Muscle of leg (tissue), 11 donors: ENCODE measurements around the gene MARCO. TPM values are rescaled to one million over a fixed set of nuclear protein-coding genes. Genes with fewer than 3 reads are reported as not detected.
"Not testable (repeated sequence)": the region's sequence is repeated elsewhere in the genome, so short reads cannot be mapped to it uniquely, and the experiment has no call there.

Experiments used
- DNase-seq: peaks from one replicate; pipeline ENCODE4 v3.0.0; 2013
- H3K27ac ChIP-seq: one replicate; pipeline ENCODE4 v1.5.1; 2013; ENCODE audit warnings: mild to moderate bottlenecking, low read length, control low read depth
- H3K27me3 ChIP-seq: one replicate; pipeline ENCODE4 v1.6.1; 2013; ENCODE audit warnings: low read length; ENCODE audit not compliant: control insufficient read depth, insufficient read depth
- H3K36me3 ChIP-seq: one replicate; pipeline ENCODE4 v1.6.1; 2013; ENCODE audit warnings: low read length; ENCODE audit not compliant: control insufficient read depth, insufficient read depth
- H3K4me1 ChIP-seq: one replicate; pipeline ENCODE4 v1.6.1; 2013; ENCODE audit warnings: low read length; ENCODE audit not compliant: control insufficient read depth, insufficient read depth
- H3K4me3 ChIP-seq: one replicate; pipeline ENCODE4 v1.5.1; 2013; ENCODE audit warnings: low read length, control low read depth
- H3K9me3 ChIP-seq: replicated peaks from 2 replicates; pipeline ENCODE4 v1.6.1; 2013; ENCODE audit warnings: low read depth, low read length; ENCODE audit not compliant: control insufficient read depth
- WGBS: methylation state at CpG from one replicate; pipeline ENCODE4 v1.1.5; 2013; ENCODE audit warnings: missing lambda C conversion rate; ENCODE audit not compliant: insufficient coverage; 5-methylcytosine and 5-hydroxymethylcytosine counted together
- polyA plus RNA-seq, 8 donors: library from polyadenylated mRNA; unstranded; fragments of 120-200 nt; gene quantifications; one replicate each; pipeline versions ENCODE4 v1.2.1 to v1.2.3, GENCODE V29; 2013; ENCODE audit warnings: inconsistent platforms in 1 of 8, low replicate concordance in 1 of 8; ENCODE audit not compliant: insufficient read length in 8 of 8, insufficient read depth in 1 of 8
- total RNA-seq: library from RNA; stranded (reverse); fragments of 120-200 nt; gene quantifications from one replicate; pipeline ENCODE4 v1.2.4, GENCODE V29; 2013

MARCO gene
- total and polyA plus RNA-seq, 9 donors, result 0.98 to 2.0 (median 1.2) TPM

DNA sequence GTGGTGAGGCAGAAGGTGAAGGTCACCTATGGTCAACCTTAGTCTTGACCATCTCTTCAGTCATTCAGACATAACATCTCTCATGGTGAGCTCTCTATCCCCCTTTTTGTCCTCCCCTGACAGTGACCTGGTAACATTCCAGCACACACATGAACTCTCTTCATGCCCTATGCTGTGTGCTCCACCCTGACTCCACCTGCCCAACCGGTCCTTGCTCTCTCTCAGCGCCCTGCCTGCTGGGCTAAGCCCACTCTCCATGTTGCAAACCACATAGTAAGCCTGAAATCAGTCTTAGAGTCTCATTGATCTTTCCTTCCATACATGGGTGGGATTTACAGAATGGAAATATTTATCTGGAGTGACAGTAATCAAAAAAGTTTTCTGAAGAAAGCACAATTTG lies 52.8 kb downstream of the MARCO start:
- no peaks in the 10 kb centered on the region for H3K27me3 ChIP-seq
- DNase-seq, result no peak
- no peaks in the 10 kb centered on the region for H3K4me1 ChIP-seq
- no peaks in the 10 kb centered on the region for H3K9me3 ChIP-seq
- H3K36me3 ChIP-seq, result no peaks in the 10 kb centered on the region
- H3K4me3 ChIP-seq, result no peak overlapping the region
- no CpG with 5 or more reads among the region's 2 CpGs for WGBS
- H3K27ac ChIP-seq, result no peak overlapping the region

- H3K27ac ChIP-seq, H3K36me3 ChIP-seq, DNase-seq, H3K4me3 ChIP-seq, H3K27me3 ChIP-seq, H3K9me3 ChIP-seq, H3K4me1 ChIP-seq: not testable (repeated sequence)
- WGBS, result 100% methylated on average over 2 of the region's 4 CpGs
These were observed 61.9 kb downstream of the MARCO start for GRCh38 chr2:119003856-119004255.

DNA sequence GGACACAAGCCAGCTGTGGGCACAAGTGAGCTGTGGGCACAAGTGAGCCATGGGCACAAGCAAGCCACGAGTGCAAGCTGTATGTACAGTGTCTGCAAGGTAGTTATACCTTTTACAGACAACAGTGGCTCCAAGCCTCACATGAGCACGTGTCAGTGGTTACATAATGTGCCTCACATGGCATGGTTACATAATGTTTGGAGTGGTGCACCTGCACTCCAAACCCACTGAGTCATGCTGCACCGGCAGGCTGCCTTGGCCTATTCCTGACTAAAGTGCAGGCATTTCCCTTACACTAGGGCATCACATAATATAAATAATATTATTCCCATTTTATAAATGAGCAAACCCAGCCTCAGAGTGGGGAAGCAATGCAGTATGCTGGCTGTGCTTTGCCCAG lies 62.6 kb downstream of the MARCO start:
- Histone ChIP-seq H3K27me3 (peaks cover 3% of the 10 kb centered on the region), H3K9me3 (peaks cover 3% of the 10 kb centered on the region), H3K27ac (no peak overlapping the region), H3K4me3 (no peak overlapping the region), H3K4me1 (no peaks in the 10 kb centered on the region), H3K36me3 (no peaks in the 10 kb centered on the region)
- DNase-seq, result no peak
- WGBS, result 61% methylated on average over 2 of the region's 3 CpGs

- Histone ChIP-seq H3K4me3 (no peak overlapping the region), H3K27ac (no peak overlapping the region), H3K27me3 (peaks cover 4% of the 10 kb centered on the region), H3K4me1 (peaks cover 2% of the 10 kb centered on the region), H3K9me3 (peaks cover 3% of the 10 kb centered on the region), H3K36me3 (no peaks in the 10 kb centered on the region)
- WGBS, result 17% methylated on average over 3 of the region's 5 CpGs
- DNase-seq, result no peak
These were observed 63.1 kb downstream of the MARCO start for GRCh38 chr2:119005051-119005450.

- Histone ChIP-seq H3K27me3 (peaks cover 9% of the 10 kb centered on the region), H3K9me3 (peaks cover 3% of the 10 kb centered on the region)
- 73% methylated on average over 6 of the region's 6 CpGs for WGBS
These were observed 63.6 kb downstream of the MARCO start for GRCh38 chr2:119005555-119005954.

DNA sequence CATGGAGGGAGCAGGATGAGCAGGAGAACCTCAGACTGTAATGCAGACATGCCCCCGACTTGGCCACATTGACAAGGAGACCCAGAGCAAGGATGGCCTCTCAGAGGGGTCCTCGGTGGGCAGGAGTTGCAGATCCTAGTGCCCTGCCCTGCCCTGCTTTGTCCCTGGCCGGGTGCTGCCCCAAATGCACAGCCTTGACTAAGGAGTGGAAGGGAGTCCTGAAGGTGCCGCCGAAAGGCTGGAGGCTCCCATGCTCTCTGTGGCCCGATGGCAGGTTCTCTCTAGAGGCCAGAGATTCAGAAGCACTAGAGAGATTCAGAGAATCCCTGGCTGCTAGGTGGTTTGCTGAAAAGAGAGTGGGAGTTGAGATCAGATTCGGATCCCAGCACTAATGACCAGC lies 64.4 kb downstream of the MARCO start:
- Histone ChIP-seq H3K27me3 (peaks cover 17% of the 10 kb centered on the region), H3K27ac (no peak overlapping the region)
- WGBS, result 84% methylated on average over 7 of the region's 7 CpGs

More at GRCh38 chr2:119005555-119005954, 63.6 kb downstream of the MARCO start:
- no peaks in the 10 kb centered on the region for H3K36me3 ChIP-seq
- DNase-seq, result no peak
- H3K27ac ChIP-seq, result no peak overlapping the region
- no peak overlapping the region for H3K4me3 ChIP-seq
- H3K4me1 ChIP-seq, result peaks cover 2% of the 10 kb centered on the region

DNA sequence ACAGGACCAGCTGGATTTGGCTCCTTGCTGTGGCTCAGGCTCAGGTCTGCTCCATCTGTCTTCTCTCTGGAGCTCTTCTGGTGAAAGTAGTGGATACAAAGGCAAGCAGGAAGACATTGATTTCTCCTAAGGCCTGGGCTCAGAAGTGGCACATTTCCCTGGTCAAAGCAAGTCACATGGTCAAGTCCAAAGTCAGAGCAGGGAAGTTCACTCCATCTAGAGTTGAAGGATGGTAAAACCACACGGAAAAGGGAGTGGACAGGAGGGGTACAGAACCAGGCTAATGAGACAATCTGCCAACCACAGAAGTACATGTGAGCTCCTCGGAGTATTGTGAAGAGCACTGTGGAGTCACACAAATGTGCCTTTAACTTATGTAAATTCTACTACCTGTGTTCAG lies 66.1 kb downstream of the MARCO start:
- Histone ChIP-seq H3K4me1 (peaks cover 7% of the 10 kb centered on the region), H3K4me3 (no peak overlapping the region), H3K36me3 (no peaks in the 10 kb centered on the region), H3K27me3 (peaks cover 24% of the 10 kb centered on the region), H3K9me3 (peaks cover 3% of the 10 kb centered on the region), H3K27ac (no peak overlapping the region)
- no peak for DNase-seq
- no CpG with 5 or more reads among the region's 2 CpGs for WGBS

More for the DNA sequence above, 64.4 kb downstream of the MARCO start:
- DNase-seq, result no peak
- H3K9me3 ChIP-seq, result peaks cover 3% of the 10 kb centered on the region
- H3K4me3 ChIP-seq, result no peak overlapping the region
- no peaks in the 10 kb centered on the region for H3K36me3 ChIP-seq
- H3K4me1 ChIP-seq, result peaks cover 4% of the 10 kb centered on the region

GRCh38 chr2:119009110-119009509 lies 67.1 kb downstream of the MARCO start:
- WGBS, result 50% methylated on average over 1 of the region's 3 CpGs
- Histone ChIP-seq H3K4me3 (no peak overlapping the region), H3K4me1 (peaks cover 7% of the 10 kb centered on the region), H3K36me3 (no peaks in the 10 kb centered on the region), H3K9me3 (peaks cover 3% of the 10 kb centered on the region), H3K27me3 (peaks cover 24% of the 10 kb centered on the region), H3K27ac (no peak overlapping the region)
- no peak for DNase-seq

- H3K27me3 ChIP-seq, result peaks cover 24% of the 10 kb centered on the region
- H3K27ac ChIP-seq, result no peak overlapping the region
- 46% methylated on average over 3 of the region's 9 CpGs for WGBS
- DNase-seq, result no peak
- H3K36me3 ChIP-seq, result no peaks in the 10 kb centered on the region
- H3K4me3 ChIP-seq, result no peak overlapping the region
- H3K9me3 ChIP-seq, result no peaks in the 10 kb centered on the region
- H3K4me1 ChIP-seq, result peaks cover 7% of the 10 kb centered on the region
These were observed 68.3 kb downstream of the MARCO start for GRCh38 chr2:119010336-119010735.

GRCh38 chr2:119011162-119011909 lies 69.3 kb downstream of the MARCO start:
- Histone ChIP-seq H3K9me3 (no peaks in the 10 kb centered on the region), H3K4me1 (peaks cover 7% of the 10 kb centered on the region), H3K4me3 (no peak overlapping the region), H3K27me3 (peaks cover 24% of the 10 kb centered on the region), H3K36me3 (no peaks in the 10 kb centered on the region), H3K27ac (no peak overlapping the region)
- DNase-seq, result peak; percentile 30
- WGBS, result 14% methylated on average over 21 of the region's 38 CpGs

DNA sequence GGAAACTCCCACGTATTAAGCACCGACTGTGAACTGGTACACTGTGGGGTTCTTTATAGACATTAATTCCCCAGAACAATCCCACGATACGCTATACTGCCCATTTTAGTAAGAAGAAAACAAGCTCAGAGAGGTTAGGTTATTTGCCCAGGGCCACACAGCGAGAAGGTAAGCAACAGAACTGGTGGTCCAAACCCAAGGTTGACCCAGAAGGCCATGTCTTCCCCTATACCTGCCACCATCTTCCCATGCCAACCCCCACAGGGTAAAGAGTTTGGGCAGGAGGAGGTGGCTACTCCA lies 69.9 kb downstream of the MARCO start:
- Histone ChIP-seq H3K9me3 (no peaks in the 10 kb centered on the region), H3K4me1 (peaks cover 7% of the 10 kb centered on the region), H3K27me3 (peaks cover 25% of the 10 kb centered on the region), H3K27ac (no peak overlapping the region), H3K36me3 (no peaks in the 10 kb centered on the region), H3K4me3 (no peak overlapping the region)
- 0% methylated on average over 1 of the region's 5 CpGs for WGBS
- no peak for DNase-seq
